Endometrial microvascular endothelial cells (primary cell): ENCODE results near the gene MAGEA9. TPM values are rescaled to one million over a fixed set of nuclear protein-coding genes. Genes with fewer than 3 reads are reported as not detected.
"Not testable (repeated sequence)": the region's sequence is repeated elsewhere in the genome, so short reads cannot be mapped to it uniquely, and the experiment has no call there.

Experiments
- in situ Hi-C: cut with HindIII; loops from 2 replicates; pipeline ENCODE4 v1.10.0; 2017; ENCODE audit warnings: low sequenced_read_pairs, low pct_unique_long_range_greater_than_20kb; ENCODE audit errors: inconsistent ontology term
- total RNA-seq: library from RNA; depleted of rRNA; stranded (reverse); fragments of >200 nt; gene quantifications from one replicate; pipeline ENCODE4 v1.2.3, GENCODE V29; 2015; ENCODE audit errors: inconsistent ontology term

Gene MAGEA9
- total RNA-seq, 1 donor from 2014 or later, result not detected

DNA sequence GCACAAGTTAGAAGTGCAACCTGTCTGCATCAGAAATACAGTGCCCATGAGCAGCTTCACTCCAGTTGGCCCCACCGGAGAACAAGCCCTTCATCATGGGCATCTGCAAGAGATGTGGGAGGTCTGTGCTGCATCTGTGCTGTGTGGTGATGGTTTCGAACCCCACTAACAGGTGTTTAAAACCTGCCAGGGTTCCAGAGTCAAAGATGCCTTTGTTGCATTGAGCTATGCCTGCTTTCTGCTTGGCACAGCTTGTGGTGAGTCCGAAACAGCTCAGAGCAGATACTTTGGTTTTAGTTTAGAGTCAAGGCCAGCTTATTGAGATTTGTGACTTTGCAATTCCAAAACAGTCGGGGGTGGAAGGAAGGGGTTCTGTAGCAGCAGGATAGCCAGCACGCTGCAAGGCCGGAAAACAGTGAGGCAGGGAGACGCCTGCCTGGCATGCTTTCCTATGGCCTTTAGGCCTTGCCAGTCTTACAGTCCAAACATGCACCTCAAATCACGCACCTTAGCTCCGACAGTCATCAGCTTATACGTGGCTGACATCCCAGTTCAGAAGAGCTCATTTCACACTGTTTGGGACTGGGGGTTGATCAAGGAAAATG is 21.8 kb downstream of the MAGEA9 start:
- in situ Hi-C loops, result no loop called here

DNA sequence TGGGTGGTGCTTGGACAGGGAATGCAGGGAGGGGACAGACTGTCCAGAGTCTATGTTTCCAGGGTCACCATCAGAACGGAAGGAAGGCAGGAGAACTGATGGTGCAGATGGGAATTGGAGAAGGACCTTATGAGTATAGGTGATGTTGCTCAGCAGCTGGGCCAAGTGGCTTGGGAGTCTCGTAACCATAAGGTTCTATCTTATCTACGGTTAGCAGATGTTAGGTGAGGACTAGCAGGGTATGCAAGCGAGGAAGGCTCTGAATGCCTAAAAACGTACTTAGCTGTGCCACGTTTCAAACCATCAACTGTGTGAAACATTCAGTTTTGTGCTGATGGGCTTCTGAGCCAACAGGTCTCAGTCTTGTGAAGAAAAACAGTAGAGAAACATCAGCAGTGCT is 22.4 kb downstream of the MAGEA9 start:
- in situ Hi-C loops, result no loop called here

DNA sequence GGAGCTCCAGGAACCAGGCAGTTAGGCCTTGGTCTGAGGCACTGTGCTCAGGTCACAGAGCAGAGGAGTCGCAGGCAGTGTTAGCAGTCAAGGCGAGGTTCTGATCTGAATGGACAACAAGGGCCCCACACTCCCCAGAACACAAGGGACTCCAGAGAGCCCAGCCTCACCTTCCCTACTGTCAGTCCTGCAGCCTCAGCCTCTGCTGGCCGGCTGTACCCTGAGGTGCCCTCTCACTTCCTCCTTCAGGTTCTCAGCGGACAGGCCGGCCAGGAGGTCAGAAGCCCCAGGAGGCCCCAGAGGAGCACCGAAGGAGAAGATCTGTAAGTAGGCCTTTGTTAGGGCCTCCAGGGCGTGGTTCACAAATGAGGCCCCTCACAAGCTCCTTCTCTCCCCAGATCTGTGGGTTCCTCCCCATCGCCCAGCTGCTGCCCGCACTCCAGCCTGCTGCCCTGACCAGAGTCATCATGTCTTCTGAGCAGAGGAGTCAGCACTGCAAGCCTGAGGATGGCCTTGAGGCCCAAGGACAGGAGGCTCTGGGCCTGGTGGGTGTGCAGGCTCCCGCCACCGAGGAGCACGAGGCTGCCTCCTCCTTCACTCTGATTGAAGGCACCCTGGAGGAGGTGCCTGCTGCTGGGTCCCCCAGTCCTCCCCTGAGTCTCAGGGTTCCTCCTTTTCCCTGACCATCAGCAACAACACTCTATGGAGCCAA is 26.2 kb downstream of the MAGEA9 start:
- in situ Hi-C loops, result no loop called here

DNA sequence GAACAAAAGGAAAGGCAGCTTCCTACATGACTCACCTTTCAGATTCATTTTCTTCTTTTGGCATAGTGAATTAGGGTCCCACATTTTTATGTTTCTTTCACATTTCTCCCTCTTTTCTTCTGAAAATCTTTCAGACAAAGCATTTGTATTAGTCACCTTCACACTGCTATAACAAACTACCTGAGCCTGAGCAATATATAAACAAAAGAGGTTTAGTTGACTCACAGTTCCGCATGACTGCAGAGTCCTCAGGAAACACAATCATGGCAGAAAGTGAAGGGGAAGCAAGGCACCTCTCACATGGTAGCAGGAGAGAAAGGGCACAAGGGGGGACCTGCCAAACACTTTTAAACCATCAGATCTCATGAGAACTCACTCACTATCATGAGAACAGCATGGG is 36.9 kb downstream of the MAGEA9 start:
- in situ Hi-C loops, result no loop called here

DNA sequence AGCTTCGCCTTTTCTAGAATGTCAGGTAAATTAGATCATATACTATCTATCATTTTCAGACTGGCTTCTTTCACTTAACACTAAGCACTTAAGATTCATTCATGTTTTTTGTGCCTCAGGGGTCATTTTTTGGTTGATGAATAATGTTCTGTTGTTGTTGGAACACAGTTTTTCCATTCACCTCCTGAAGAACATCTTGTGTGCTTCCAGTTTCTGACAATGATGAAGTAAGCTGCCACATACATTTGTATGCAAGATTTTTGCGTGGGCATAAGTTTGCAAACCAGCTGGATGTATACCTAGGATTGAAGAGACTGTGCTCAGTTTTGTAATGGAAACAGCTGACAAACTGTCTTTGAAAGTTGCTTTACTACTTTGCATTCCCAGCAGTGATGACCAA is 37.6 kb downstream of the MAGEA9 start:
- in situ Hi-C loops, result no loop called here

DNA sequence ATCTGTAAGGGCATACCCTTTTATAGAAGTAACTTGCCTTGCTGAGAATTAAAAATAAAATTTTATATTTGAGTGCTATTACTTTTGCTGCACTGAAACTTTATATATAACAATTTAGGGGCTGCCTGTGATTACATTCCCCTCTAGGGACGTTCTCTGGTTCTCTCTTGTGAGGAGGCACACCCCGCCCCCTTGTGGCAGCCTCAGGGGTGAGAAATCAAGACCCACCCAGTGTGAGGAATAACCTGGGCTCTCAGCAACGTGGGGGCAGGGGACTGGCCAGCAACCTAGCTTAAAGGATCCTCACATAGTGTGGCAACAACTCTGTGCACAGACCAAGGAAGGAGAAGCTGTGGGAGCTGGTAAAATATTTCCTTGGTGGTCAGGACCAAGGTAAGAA is 43.7 kb downstream of the MAGEA9 start:
- in situ Hi-C loops, result no loop called here

DNA sequence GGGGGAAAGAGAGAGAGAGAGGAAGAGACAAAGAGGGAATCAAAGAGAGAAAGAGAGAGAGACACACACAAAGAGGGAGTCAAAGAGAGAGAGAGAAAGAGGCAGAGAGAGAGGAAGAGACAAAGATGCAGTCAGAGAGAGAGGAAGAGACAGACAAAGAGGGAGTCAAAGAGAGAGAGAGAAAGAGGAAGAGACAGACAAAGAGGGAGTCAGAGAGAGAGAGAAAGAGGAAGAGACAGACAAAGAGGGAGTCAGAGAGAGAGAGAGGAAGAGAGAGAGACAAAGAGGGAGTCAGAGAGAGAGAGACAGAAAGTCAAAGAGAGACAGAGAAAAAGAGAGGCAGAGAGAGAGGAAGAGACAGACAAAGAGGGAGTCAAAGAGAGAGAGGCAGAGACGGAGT is 45.5 kb downstream of the MAGEA9 start:
- in situ Hi-C loops, result no loop called here

DNA sequence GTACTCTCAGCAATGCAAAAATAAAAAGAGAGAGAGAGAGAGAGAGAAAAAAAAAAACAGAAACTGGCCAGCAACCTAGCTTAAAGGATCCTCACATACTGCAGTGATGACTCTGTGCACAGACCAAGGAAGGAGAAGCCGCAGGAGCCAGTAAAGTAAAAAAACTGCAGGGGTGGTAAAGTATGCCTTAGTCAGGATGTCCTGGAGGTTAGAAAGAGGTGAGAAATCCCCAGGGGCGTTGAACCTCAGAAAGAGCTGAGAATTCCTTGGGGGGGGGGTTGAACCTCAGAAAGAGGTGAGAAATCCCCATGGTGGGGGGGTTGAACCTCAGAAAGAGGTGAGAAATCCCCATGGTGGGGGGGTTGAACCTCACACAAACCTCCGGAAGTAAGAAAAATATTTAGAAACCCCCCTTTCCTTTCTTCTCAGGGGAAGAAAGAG is 48.0 kb downstream of the MAGEA9 start:
- in situ Hi-C loops, result no loop called here

DNA sequence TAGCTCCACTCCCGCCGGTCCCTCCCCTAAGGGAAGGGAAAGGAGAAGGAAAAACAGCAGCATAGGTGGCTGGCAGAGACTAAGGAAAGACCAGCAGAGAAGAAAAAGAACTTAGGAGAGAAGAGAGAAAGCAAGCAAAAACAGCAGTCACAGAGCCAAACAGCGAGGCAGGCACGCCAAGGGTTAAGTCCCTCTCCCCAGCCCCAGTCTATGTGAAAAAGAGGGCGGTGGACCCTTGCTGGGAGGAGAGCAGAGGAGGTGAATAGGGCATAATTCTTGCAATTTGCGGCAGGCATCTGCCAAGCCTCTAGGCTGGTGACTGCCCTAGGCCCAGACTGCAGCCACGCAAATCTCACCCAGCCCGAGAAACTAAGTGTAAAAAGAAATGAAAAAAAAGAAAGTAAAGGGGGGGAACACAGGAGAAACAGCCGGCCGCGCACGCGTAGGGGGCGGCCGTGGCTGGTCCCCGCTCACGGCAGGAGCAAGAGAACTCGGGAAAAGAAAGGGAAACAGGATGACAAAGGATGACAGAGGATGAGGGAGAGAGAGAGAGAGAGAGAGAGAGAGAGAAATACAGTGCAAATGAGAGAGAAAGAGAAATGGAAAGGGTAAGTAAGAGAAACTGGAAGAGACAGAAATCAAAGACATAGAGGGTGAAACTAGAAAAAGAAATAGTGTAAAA is 48.6 kb downstream of the MAGEA9 start:
- in situ Hi-C loops, result no loop called here

DNA sequence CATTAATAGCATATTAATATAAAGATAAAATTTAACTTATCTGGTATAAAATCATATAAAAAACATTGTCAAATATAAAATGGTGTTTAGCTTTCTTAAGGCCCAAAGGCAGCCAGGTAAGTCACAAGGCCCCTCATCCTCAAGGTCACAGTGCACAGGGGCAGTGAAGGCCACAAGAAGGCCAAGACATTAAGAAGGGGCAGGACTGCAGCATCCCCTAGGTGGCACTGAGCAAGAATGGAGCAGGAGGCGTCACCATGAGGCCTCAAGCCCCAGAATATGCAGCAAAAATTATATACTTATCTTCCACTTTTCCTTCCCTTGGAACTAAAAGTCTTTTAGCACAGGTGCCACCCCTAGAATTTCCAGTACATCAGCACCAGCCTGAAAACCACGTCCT is 49.7 kb downstream of the MAGEA9 start:
- in situ Hi-C loops, result no loop called here

DNA sequence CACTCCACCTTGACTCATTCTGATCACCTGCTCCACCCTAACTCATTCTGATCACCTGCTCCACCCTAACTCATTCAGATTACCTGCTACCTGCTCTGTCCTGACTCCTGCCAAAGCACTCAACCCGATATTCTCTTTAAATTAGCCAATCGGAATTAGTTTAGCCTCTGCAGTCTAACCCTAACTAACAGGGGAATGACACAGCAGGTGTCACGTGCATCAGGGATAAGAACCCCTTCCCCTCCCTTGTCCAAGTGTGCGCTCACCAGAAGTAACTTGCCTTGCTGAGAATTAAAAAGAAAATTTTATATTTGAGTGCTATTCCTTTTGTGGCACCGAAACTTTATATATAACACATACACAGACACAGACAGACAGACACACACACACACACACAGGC is 55.0 kb downstream of the MAGEA9 start:
- in situ Hi-C loops, result not testable (repeated sequence)

DNA sequence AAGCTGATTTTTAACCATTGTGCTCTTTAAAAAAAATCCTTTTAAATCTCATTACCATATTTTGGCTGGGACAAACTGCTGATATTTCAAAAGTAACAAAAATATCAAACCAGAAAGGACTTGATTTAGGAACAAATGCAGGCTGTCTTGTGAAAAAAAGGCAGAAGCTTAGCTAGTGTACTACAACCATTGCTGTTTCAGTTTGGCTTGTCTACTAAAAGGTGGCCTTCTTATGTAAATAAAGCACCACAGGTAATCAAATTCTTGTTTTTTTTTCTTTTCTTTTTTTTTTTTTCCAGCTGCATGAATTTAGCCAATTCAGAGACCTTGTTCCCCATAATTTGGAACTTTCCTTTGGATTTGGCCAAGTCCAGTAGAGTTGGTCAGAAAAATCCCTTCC is 55.4 kb downstream of the MAGEA9 start:
- in situ Hi-C loops, result no loop called here

Other genes starting within 250 kb of the MAGEA9 start
- gene EOLA1, start 240.9 kb upstream of the MAGEA9 start, total RNA-seq, result 5.7 TPM
- not detected for gene HSFX3, start 232.0 kb upstream of the MAGEA9 start, total RNA-seq
- not detected for gene MAGEA9B, start 194.5 kb upstream of the MAGEA9 start, total RNA-seq
- 1.9 TPM for gene HSFX2, start 186.6 kb upstream of the MAGEA9 start, total RNA-seq
- gene TMEM185A, start 150.1 kb upstream of the MAGEA9 start, total RNA-seq, result 11.8 TPM
- not detected for gene MAGEA11, start 69.9 kb upstream of the MAGEA9 start, total RNA-seq
- not detected for gene HSFX1, start 7.9 kb upstream of the MAGEA9 start, total RNA-seq
- gene MAGEA8, start 99.3 kb downstream of the MAGEA9 start, total RNA-seq, result not detected
- gene HSFX4, start 147.6 kb downstream of the MAGEA9 start, total RNA-seq, result not detected
- 38.8 TPM for gene EOLA2, start 156.6 kb downstream of the MAGEA9 start, total RNA-seq